AG10803 (cell line): ENCODE data around the gene RRBP1.
A peak's percentile ranks its signal among the peaks of the same experiment; 100 is the strongest.

Experiments used
- DNase-seq: peaks from one replicate; pipeline ENCODE4 v3.0.0; 2010; ENCODE audit warnings: low read depth
- H3K4me3 ChIP-seq: 2 replicates; pipeline ENCODE4 v1.5.1; 2011; ENCODE audit warnings: mild to moderate bottlenecking, low read length, control low read depth
- TF ChIP-seq, protein P1 (sequence below): conservative IDR thresholded peaks from 2 replicates; pipeline ENCODE4 v1.5.1; 2011; ENCODE audit warnings: mild to moderate bottlenecking, low read length, control low read depth, inconsistent platforms

Gene RRBP1

DNA sequence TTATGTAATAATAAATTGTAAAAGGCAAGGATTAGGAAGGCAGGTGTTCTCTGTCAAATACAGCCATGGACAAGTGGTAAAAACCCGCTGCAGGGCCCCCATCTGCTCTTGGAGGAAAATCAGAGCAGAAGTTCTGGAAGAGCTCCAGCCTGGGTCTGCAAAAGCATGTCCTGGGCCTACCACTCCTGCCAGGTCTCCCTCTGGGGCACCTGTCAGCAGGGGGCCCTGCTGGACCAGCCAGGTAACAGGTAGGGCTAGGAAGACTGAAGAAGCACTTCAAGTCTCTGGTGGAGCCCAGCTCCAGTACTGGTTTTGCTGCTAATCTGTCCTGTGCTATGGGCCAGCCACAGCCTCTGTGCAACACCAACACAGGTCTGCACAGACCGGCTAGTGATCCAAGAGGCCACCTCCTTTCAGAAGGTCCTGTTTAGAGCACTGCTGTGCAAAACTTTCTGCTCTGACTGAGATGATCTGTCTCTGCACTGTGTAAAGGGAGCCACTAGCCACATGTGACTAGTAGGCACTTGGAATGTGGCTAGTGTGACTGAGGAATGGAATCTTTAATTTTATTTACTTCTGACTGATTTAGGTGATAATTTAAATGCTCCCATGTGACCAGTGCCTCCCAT, 30.2 kb downstream of the RRBP1 start:
- no peak for DNase-seq
- TF ChIP-seq, protein P1, sequence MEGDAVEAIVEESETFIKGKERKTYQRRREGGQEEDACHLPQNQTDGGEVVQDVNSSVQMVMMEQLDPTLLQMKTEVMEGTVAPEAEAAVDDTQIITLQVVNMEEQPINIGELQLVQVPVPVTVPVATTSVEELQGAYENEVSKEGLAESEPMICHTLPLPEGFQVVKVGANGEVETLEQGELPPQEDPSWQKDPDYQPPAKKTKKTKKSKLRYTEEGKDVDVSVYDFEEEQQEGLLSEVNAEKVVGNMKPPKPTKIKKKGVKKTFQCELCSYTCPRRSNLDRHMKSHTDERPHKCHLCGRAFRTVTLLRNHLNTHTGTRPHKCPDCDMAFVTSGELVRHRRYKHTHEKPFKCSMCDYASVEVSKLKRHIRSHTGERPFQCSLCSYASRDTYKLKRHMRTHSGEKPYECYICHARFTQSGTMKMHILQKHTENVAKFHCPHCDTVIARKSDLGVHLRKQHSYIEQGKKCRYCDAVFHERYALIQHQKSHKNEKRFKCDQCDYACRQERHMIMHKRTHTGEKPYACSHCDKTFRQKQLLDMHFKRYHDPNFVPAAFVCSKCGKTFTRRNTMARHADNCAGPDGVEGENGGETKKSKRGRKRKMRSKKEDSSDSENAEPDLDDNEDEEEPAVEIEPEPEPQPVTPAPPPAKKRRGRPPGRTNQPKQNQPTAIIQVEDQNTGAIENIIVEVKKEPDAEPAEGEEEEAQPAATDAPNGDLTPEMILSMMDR = no peak
- no peak overlapping the region for H3K4me3 ChIP-seq

GRCh38 chr20:17651129-17651759, 30.8 kb downstream of the RRBP1 start:
- TF ChIP-seq, protein P1 = no peak
- peak; percentile 56 for DNase-seq

GRCh38 chr20:17650301-17651128, 31.5 kb downstream of the RRBP1 start:
- no peak for DNase-seq
- TF ChIP-seq, protein P1 = no peak
- H3K4me3 ChIP-seq = no peak overlapping the region

More at GRCh38 chr20:17651129-17651759, 30.8 kb downstream of the RRBP1 start:
- no peak overlapping the region for H3K4me3 ChIP-seq

GRCh38 chr20:17648791-17649730, 33.0 kb downstream of the RRBP1 start:
- TF ChIP-seq, protein P1 = peak; percentile 35
- DNase-seq = no peak
- no peak overlapping the region for H3K4me3 ChIP-seq

DNA sequence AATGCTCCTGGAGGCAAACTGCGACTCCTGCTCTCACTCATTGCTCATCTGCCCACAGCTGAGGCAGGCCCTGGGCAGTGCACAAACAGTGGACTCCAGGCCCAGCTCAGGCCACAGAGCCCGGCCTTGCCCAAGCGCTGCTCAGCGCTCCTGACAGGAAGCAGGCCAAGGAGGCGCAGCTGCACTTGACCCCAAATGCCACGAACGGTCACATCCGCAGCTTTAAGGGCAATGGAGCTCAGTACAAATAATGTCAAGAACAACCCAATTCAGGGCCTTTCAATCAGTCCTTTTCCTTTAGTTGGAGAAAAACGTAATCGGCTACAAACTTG, 33.8 kb downstream of the RRBP1 start:
- DNase-seq = no peak

More for the DNA sequence above, 33.8 kb downstream of the RRBP1 start:
- TF ChIP-seq, protein P1 = no peak
- no peak overlapping the region for H3K4me3 ChIP-seq
